ENCODE results near the gene IQCE. TPM values are rescaled to one million over a fixed set of nuclear protein-coding genes. Genes with fewer than 3 reads are reported as not detected.
"Not testable (repeated sequence)": the region's sequence is repeated elsewhere in the genome, so short reads cannot be mapped to it uniquely, and the experiment has no call there.

The IQCE gene
- total RNA-seq, 2 donors from 2014 or later = 11.6 to 17.7 TPM

DNA sequence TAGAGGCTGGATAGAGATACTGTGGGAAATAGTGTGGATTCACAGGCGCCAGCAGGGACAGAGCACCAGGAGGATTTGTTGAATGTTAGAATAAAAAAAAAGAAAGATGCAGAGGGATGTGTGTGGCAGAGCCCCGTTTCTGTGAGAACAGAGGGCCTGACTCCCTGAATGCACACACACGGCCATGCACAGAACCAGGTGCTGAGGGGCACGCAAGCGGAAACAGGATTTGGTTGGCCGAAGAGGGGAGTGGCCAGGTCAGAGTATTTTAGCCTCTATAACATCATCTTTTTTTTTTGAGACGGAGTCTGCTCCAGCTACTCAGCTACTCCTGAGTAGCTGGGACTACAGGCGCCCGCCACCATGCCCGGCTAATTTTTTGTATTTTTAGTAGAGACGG is 21.9 kb downstream of the IQCE start:
- no peak overlapping the region for H3K27ac Mint-ChIP-seq
- DNase-seq (ENCODE audit: low spot score) (no peak), ATAC-seq (no peak)
- no peaks in the 10 kb centered on the region for H3K36me3 Mint-ChIP-seq
- no peaks in the 10 kb centered on the region for H3K9me3 Mint-ChIP-seq
- no peaks in the 10 kb centered on the region for H3K27me3 Mint-ChIP-seq
- no peak overlapping the region for H3K4me3 Mint-ChIP-seq
- peaks cover 5% of the 10 kb centered on the region in 2 donors for H3K4me1 Mint-ChIP-seq (ENCODE audit: low read depth in 2 of 2)

DNA sequence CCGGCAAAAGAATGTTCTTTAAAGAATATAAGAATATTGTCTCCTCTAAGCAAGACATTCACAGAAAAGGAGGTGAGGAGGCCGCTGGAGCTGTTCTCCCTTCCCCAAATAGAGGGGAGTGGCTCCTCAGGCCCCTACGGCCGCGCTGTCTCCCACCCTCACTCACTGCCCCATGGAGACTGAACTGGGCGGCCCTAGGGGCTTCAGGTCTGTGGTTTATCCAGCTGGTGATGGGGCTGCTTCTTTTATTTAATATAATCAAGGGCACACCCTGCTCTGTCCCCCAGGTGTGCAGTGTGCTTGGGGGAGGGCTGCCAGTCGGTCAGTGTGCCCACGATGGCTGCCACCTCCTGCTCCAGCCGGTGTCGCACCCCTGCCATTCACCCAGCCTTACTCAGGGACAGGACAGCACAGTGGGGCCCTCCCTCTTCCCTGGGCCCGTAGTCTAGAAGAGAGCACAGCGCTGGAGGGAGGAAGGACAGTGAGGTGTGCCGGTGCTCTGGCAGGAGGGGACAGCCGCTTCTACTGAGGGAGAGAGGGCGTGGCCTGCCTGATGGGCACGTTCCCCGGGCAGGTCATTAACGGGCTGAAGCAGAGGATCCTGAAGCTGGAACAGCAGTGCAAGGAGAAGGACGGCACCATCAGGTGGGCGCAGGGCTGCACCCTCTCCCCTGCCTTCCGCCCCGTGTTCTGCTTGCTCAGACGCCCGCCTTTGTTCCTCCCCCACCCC is 23.4 kb downstream of the IQCE start:
- Mint-ChIP-seq H3K4me3 (no peak overlapping the region), H3K4me1 (ENCODE audit: low read depth in 2 of 2) (peaks cover 0 to 3% of the 10 kb centered on the region in 2 donors), H3K36me3 (no peaks in the 10 kb centered on the region), H3K9me3 (no peaks in the 10 kb centered on the region), H3K27ac (no peak overlapping the region), H3K27me3 (no peaks in the 10 kb centered on the region)
- ATAC-seq = no peak
- no peak for DNase-seq (ENCODE audit: low spot score)

DNA sequence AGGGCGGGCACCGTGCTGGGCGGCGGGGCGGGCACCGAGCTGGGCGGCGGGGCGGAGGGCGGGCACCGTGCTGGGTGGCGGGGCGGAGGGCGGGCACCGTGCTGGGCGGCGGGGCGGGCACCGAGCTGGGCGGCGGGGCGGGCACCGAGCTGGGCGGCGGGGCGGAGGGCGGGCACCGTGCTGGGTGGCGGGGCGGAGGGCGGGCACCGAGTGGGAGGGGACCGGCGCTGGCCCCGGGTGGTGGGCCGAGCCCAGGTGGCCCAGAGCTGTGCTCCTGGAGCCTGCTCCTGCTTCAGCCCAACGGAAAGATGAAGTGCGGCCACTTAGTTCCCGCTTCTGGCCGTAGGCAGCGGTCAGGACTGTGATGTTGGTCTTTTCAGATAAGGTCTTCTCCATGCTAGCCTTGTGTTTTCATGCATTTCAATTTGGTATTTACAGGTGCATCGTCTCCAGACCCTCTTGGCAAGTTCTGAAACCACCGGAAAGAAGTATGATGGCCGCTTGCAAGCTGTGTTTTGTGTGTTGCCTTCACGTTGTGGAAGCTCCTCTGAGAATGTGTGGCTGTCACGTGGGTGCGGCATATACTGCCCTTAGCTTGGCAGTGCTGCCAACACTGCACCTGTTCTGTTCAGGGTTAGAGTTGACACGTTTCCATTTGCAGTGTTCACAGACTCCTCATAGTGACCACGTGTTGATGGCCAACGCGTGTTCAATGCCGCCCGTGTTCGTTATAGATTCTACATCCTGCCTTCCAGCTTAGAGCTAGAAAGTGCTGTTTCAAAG is 25.2 kb downstream of the IQCE start:
- H3K4me3 Mint-ChIP-seq = no peak overlapping the region
- H3K36me3 Mint-ChIP-seq = no peaks in the 10 kb centered on the region
- ATAC-seq (no peak), DNase-seq (ENCODE audit: low spot score) (no peak)
- H3K9me3 Mint-ChIP-seq = no peaks in the 10 kb centered on the region
- H3K4me1 Mint-ChIP-seq (ENCODE audit: low read depth in 2 of 2) = peaks cover 0 to 3% of the 10 kb centered on the region in 2 donors
- no peaks in the 10 kb centered on the region for H3K27me3 Mint-ChIP-seq
- H3K27ac Mint-ChIP-seq = no peak overlapping the region

DNA sequence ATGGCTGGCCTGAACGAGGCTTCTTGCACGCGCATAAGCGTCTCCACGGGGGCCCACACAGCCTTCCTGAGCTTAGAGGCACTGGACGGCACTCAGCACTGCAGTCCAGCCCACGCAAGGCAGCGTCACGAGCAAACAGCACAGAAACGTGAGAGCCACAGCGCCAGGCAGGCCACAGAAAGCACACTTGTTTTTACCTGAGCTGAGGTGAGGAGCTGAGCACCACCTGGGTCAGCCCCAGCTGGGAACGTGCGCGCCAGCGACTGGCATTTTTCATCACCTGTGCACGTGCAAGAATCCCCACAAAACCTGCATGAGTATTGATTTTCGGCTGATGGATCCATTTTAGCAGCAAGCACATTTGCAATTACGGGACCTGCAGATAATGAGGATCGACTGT is 26.7 kb downstream of the IQCE start:
- no peaks in the 10 kb centered on the region for H3K27me3 Mint-ChIP-seq
- no peak for ATAC-seq
- peaks cover 0 to 3% of the 10 kb centered on the region in 2 donors for H3K4me1 Mint-ChIP-seq (ENCODE audit: low read depth in 2 of 2)

DNA sequence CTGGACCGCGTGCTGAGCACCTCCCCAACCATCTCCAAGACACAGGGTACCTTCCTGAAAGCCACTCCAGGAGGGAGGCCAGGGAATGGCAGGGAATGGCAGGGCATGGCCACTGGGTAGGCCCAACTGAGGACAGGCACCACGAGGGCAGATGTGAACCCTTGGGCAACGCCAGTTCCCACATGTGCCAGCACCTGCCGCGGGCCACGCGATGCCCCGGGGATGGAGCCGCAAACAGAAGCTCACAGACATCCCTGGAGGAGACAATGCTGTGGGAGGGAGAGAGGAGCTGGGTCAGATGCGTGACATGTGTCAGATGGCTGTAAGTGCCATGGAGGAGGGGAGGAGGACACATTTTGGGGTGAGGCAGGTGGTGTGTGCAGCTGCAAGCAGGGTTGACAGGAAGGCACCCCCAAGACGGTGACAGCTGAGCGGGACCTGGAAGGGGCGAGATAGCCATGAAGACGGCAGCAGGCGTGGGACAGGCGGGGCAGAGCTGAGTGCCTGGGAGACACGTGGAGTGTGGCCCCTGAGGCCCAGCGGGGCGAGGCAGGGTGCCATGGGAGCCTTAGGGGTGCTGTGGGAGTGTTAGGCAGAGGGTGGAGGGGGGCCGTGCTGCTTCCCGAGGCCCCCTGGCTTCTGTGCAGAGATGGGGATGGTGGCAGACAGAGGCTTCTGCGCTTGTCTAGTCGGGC is 27.7 kb downstream of the IQCE start:
- peak in 1 of 2 donors; percentile 45 for ATAC-seq
- Mint-ChIP-seq H3K27me3 (no peaks in the 10 kb centered on the region), H3K4me3 (no peak overlapping the region), H3K4me1 (ENCODE audit: low read depth in 2 of 2) (peaks cover 0 to 3% of the 10 kb centered on the region in 2 donors), H3K27ac (peak overlapping the region in 1 of 2 donors; percentile 24), H3K36me3 (no peaks in the 10 kb centered on the region), H3K9me3 (no peaks in the 10 kb centered on the region)
- peak; percentile 54 for DNase-seq (ENCODE audit: low spot score)

More for the DNA sequence above, 26.7 kb downstream of the IQCE start:
- no peak overlapping the region for H3K27ac Mint-ChIP-seq
- DNase-seq (ENCODE audit: low spot score) = no peak
- no peaks in the 10 kb centered on the region for H3K9me3 Mint-ChIP-seq
- H3K4me3 Mint-ChIP-seq = no peak overlapping the region
- H3K36me3 Mint-ChIP-seq = no peaks in the 10 kb centered on the region

DNA sequence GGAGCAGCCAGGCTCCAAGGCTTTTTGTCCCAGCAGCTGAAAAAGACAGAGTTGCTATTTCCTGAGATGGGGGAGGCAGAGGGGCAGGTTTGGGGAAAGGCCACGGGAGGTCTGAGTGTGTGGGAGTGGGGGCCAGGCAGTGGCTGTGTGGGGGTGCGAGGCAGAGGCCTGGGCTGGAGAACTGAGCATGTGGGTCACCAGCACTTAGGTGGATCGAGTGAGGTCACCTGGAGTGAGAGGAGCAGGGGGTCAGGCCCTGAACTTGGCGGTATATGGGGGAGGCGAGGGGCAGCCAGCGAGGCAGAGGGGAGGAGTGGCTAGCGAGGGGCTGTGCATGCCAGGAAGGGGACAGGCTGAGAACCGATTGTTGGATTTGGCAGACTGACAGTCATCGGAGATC is 28.4 kb downstream of the IQCE start:
- H3K27ac Mint-ChIP-seq = peak overlapping the region in 1 of 2 donors; percentile 24
- DNase-seq (ENCODE audit: low spot score) (no peak), ATAC-seq (peak in 1 of 2 donors; percentile 18)
- no peaks in the 10 kb centered on the region for H3K27me3 Mint-ChIP-seq
- no peaks in the 10 kb centered on the region for H3K9me3 Mint-ChIP-seq
- no peak overlapping the region for H3K4me3 Mint-ChIP-seq
- H3K36me3 Mint-ChIP-seq = no peaks in the 10 kb centered on the region
- H3K4me1 Mint-ChIP-seq (ENCODE audit: low read depth in 2 of 2) = peaks cover 0 to 3% of the 10 kb centered on the region in 2 donors

GRCh38 chr7:2587778-2588177 is 29.0 kb downstream of the IQCE start:
- Mint-ChIP-seq H3K9me3 (no peaks in the 10 kb centered on the region), H3K4me1 (ENCODE audit: low read depth in 2 of 2) (peaks cover 0 to 3% of the 10 kb centered on the region in 2 donors)

GRCh38 chr7:2589341-2589740 is 30.6 kb downstream of the IQCE start:
- Mint-ChIP-seq H3K27ac (no peak overlapping the region), H3K4me3 (no peak overlapping the region), H3K4me1 (ENCODE audit: low read depth in 2 of 2) (peaks cover 0 to 3% of the 10 kb centered on the region in 2 donors), H3K27me3 (no peaks in the 10 kb centered on the region), H3K36me3 (no peaks in the 10 kb centered on the region), H3K9me3 (no peaks in the 10 kb centered on the region)
- DNase-seq (ENCODE audit: low spot score) (no peak), ATAC-seq (no peak)

More at GRCh38 chr7:2587778-2588177, 29.0 kb downstream of the IQCE start:
- Mint-ChIP-seq H3K27me3 (no peaks in the 10 kb centered on the region), H3K4me3 (no peak overlapping the region), H3K27ac (no peak overlapping the region), H3K36me3 (no peaks in the 10 kb centered on the region)
- DNase-seq (ENCODE audit: low spot score) = no peak
- no peak for ATAC-seq

DNA sequence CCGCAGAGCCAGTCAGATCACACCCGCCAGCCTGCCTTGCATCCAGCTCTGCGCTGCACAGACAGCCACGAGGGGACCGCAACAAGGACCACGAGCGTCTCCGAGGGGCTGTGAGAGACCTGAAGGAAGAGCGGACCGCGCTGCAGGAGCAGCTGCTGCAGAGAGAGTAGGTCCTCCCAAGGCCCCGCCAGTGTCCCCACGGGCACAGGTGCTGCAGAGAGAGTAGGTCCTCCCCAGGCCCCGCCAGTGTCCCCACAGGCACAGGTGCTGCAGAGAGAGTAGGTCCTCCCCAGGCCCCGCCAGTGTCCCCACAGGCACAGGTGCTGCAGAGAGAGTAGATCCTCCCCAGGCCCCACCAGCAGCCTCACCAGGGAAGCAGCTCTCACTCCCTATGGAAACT is 31.2 kb downstream of the IQCE start:
- not testable (repeated sequence) for ATAC-seq; H3K9me3 Mint-ChIP-seq; H3K27me3 Mint-ChIP-seq; H3K27ac Mint-ChIP-seq; H3K36me3 Mint-ChIP-seq; H3K4me1 Mint-ChIP-seq (ENCODE audit: low read depth in 2 of 2); DNase-seq (ENCODE audit: low spot score); H3K4me3 Mint-ChIP-seq

DNA sequence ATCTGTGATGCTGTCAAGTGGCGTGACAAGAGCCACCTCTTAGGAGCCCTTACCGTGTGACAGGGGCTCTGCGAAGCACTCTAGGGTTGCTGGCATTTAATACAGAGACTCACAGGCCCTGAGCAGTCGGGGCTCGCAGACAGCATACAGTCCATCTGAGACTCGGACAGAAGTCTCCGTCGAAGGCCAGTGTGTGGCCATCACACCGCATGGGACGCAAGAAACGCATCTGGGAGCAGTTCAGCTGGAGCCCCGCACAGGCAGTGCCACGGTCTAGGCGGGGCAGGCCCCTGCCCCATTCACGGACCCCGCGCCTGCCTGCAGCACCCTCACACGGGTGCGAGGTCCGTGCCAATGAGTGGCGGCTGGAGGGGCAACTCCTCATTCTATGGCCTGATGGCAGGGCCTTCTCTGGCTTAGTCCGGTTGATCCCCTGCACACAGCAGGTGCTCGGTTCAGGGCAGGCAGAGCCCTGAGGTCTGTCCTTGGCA is 33.6 kb downstream of the IQCE start:
- ATAC-seq (no peak), DNase-seq (ENCODE audit: low spot score) (no peak)
- Mint-ChIP-seq H3K4me3 (no peak overlapping the region), H3K4me1 (ENCODE audit: low read depth in 2 of 2) (no peaks in the 10 kb centered on the region), H3K27ac (no peak overlapping the region), H3K27me3 (no peaks in the 10 kb centered on the region), H3K9me3 (no peaks in the 10 kb centered on the region), H3K36me3 (no peaks in the 10 kb centered on the region)

- Mint-ChIP-seq H3K27me3 (no peaks in the 10 kb centered on the region), H3K27ac (no peak overlapping the region)
- DNase-seq (ENCODE audit: low spot score) = no peak
These were observed 34.4 kb downstream of the IQCE start for GRCh38 chr7:2593036-2593727.

DNA sequence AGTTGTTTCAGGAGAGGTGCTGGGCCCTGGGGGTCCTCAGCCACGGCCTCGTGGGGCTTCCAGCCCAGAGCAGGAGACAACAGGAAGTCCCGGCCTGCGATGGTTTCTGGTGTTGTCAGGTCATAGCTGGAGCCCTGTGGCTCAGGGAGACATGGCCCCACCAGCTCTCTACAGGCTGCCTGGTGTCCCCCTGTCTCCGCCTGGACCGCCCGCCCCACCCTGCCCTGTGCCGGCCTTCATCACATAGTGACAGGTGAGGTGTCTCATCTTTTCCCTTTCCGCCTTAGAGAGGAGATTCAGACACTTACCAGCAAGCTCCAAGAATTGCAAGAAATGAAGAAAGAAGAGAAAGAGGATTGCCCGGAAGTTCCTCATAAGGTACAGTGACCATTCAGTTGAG is 35.8 kb downstream of the IQCE start:
- Mint-ChIP-seq H3K4me3 (no peak overlapping the region), H3K4me1 (ENCODE audit: low read depth in 2 of 2) (no peaks in the 10 kb centered on the region), H3K36me3 (no peaks in the 10 kb centered on the region), H3K27me3 (no peaks in the 10 kb centered on the region), H3K27ac (no peak overlapping the region), H3K9me3 (no peaks in the 10 kb centered on the region)
- ATAC-seq = no peak
- DNase-seq (ENCODE audit: low spot score) = no peak

More at GRCh38 chr7:2593036-2593727, 34.4 kb downstream of the IQCE start:
- no peaks in the 10 kb centered on the region for H3K9me3 Mint-ChIP-seq
- H3K4me3 Mint-ChIP-seq = no peak overlapping the region
- no peaks in the 10 kb centered on the region for H3K4me1 Mint-ChIP-seq (ENCODE audit: low read depth in 2 of 2)
- ATAC-seq = peak in 1 of 2 donors; percentile 53
- H3K36me3 Mint-ChIP-seq = no peaks in the 10 kb centered on the region

- Mint-ChIP-seq H3K27ac (no peak overlapping the region), H3K27me3 (no peaks in the 10 kb centered on the region), H3K4me3 (no peak overlapping the region), H3K36me3 (no peaks in the 10 kb centered on the region), H3K9me3 (no peaks in the 10 kb centered on the region), H3K4me1 (ENCODE audit: low read depth in 2 of 2) (no peaks in the 10 kb centered on the region)
- ATAC-seq (no peak), DNase-seq (ENCODE audit: low spot score) (no peak)
These were observed 36.6 kb downstream of the IQCE start for GRCh38 chr7:2595258-2595860.
